GM19372 (cell line): Measurements from ENCODE around the gene LRCH1.

ENCODE experiments used
- ATAC-seq: cut with Tn5 transposase; IDR thresholded peaks from one replicate; pipeline ENCODE4 v1.9.1; 2021; ENCODE audit warnings: mild to moderate bottlenecking, low read depth, moderate library complexity; ENCODE audit not compliant: unreplicated experiment

The LRCH1 gene

DNA sequence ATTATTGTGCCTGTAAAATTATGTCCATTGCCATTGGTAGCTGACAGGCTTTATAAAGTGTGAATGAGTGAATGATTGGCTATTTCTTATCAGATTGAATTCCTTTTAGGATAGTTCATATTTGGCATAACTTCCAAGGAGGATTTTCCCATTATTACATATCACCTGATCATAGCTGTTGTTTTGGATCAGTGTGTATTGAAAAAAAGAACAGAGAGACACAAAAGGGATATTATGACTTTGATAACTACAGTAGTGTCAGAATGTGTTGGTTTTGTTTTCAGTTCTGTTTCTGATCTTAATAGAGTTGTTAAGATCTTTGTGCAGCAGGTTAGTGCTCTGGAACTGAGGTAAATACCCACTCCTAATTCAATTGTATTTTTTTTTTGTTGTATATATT is 103.8 kb downstream of the LRCH1 start:
- peak; percentile 89 for ATAC-seq

DNA sequence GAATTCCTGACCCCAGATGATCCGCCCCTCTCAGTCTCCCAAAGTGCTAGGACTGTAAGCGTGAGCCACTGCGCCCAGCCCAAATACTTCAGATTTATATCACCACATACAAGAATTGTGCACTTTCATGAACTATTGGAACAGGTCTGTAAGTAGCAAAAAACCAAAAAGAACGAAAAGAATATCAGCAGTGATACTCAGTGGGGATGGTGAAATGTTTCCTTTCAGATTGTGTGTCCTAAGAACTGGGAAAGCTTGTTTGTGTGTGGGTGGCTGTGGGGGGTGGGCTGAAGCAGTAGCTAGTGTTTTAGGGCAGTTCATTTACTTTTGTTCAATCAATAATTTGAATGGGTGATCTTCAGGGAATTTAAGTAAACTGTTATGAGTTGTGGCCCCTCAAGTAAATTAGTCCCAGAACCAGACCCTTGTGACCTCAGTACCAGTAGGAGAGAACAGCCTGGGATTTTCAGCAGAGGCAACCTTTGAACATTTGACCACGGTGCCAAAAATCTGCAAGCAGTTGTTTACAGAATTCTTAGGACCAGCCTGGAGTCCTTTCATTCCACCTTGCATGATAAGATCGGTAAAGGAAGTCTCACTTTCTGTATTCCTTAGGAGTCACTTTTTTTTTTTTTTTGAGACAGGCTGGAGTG is 106.6 kb downstream of the LRCH1 start:
- ATAC-seq, result no peak

DNA sequence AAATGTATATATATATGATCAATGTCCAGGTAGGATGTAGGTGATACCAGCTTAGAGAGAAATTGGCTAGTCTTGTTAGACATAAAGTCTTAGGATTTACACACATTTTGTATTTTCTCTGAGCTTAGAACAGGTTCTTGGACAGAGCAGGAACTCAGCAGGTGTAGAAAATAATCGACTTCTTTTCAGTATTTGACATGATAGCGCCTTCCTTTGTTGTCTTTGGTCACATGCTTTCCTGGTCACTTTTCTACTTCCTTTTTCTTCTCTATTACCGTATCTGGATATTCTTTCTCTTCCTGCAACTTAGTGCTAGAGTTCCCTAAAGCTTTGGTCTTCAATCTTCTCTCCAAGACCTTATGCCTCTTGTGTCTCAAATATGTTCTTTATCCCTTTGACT is 107.4 kb downstream of the LRCH1 start:
- no peak for ATAC-seq

DNA sequence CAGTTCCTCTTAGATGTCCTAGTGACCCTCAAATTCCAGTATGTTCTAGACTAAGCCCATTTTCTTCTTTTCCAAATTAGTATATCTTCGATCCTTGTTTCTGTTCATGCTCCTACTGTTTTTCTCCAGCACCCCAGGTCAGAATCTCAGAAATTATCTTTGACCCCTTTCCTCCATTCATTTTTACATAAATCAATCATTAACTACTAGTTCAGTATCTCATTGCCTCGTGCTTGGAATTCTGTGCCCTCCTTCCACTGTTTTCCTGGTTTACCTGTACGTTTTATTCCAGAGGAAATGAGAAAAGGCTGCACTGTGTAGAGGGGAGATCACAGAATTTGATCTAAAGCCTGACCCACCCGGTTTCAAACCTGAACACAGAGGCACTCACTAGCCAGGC is 107.9 kb downstream of the LRCH1 start:
- ATAC-seq, result no peak

DNA sequence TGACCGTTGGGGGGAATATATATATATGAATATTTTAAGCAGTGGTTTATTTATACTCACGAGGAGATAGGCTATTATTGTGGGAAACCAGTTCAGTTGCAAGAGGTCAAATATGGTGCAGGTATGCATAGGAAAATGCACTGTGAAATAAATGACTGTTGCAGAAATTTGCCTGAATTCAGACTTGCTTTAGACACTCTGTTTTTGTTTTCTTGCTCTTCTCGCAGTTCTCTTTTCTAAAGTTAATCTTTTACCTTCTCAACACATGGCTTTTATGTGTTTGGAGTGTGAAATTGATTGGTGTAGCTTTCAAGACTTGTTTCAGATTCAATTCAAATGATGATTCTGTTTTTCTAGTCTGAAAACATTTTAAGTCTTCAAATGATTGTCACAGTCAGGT is 109.7 kb downstream of the LRCH1 start:
- peak; percentile 60 for ATAC-seq

DNA sequence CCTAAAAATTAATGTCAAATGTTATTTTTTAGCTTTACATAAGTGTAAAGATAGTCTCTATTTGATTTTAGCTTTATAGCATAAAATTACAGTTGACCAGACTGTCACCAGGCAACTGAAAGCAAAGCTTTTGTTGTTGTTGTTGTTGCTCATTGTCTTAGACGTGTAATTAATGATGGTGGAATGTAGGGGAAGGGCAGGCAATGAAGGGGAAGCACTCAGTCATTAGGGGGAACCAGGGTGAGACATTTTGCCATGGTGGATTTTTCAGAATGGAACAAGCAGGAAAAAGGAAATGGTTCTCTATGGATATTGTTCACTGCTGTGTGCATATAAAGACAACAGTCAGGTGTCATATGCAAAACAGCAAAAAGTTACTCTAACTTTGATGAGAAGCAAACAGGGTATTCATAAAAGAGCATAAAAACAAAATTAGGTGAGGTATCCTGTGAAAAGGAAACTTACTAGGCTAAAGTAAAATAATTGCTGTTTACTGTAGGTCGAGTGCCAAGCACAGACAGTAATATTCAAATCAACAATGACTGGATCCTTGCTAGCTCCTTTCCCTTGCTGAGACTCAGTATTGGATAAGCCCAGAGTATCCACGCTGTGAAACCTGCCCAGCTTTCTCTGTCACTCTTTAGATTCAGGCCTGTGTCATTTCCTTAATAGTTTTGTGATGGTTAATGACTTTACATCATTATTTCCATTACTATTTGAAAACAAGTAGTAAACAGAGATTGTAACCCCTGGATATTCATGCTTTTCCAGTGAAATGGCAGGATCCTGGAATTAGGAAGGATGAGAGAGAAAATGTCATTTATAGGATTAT is 110.5 kb downstream of the LRCH1 start:
- no peak for ATAC-seq

DNA sequence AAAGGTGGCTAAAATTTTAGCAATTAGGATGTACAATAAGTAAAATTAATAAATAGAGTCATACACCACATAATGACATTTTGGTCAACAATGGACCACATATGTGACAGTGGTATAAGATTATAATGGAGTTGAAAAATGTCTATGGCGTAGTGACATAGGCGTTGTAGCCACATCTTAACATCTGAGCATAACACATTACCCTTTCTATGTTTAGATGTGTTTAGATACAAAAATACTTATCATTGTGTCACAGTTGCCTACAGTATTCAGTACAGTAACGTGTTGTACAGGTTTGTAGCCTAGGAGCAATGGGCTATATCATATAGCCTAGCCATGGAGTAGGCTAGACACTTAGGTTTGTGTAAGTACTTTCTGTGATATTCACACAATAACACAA is 111.2 kb downstream of the LRCH1 start:
- ATAC-seq, result no peak

DNA sequence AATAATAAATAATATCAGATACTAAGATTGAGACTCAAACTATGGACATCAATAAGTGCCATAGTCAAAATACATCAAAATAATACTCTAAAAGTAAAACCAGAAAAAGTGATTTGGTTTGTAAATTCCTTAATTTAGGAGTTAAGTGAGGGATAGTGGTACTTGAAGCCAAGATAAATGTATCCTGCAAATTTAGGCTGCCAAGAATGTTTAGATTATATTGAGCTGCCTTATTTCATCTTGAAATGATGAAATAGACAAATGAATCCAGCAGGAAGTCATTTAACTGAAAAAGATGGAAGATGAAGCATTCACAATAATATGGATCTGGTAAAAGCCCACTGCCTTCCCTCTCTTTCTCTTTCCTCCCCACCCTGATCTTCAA is 112.3 kb downstream of the LRCH1 start:
- no peak for ATAC-seq

DNA sequence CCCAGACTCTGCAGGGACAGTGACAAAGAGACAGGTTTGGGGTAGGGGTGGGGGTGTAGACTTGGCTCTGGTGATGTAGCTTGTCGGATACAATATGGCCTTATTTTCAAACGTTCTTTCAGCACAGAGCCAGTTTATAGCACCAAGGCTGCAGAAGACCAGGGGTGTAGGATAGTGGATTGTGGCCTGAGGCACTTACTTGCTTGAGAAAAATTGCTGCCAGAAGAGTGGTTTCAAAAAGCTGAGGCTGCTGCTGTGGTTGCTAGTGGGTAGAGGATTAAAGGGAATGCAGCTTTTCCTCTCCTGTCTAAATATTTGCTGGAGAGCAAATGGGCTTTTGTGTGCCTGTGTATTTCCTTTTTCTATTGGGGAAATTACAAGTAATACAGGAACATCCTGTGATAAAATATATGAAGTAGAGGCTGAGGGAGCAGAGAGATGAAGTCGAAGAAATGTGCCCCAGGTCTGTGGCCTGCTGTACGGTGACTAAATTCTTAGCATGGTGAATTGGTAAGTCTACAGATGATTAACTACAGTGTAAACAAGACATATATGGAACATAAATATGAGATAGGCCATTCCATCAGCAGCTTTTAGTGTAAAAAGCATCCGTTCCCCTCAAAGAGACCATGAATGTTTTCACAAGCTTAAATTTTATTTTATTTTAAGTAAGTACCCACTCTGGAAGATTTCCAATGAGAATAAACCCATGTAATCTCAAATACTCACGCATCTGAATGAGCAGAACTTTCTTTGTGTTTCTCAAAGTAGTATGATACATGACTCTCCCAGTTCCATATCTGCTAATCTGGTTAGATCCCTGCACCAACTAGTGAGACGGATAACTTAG is 112.9 kb downstream of the LRCH1 start:
- no peak for ATAC-seq

DNA sequence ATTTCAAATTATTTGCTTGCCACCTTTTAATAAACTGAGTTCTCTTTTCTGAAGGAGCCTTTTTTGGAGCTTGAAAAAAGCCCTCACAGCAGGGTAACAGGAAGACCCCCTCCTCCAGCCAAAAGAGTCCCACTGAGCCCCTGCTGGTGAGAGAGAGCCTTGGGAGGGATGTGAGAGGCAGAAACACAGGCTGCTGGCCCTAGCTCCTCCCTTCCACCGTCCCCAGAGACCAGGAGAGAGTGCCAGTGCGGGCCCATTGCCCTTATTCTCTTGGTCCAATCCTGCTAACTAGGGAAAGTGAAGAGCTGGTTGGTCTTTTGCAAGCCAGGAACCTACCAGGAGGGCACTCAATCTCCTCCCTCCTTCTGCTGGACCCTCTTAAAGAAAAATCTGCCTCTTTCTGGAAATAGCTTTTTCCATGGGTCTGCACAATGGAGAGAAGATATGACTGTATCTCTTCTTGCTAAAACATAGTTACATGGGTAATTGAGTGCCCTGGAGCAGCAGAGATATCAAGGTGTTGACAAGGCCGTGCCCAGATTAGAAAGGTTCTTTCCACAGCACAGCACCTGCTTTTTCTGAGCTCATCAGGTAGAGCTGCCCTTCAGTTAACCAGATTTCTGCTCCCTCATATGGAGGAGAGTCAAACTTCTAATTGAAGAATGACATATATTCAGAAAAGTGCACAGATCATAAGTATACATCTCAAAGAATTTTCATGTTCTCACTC is 113.9 kb downstream of the LRCH1 start:
- no peak for ATAC-seq

DNA sequence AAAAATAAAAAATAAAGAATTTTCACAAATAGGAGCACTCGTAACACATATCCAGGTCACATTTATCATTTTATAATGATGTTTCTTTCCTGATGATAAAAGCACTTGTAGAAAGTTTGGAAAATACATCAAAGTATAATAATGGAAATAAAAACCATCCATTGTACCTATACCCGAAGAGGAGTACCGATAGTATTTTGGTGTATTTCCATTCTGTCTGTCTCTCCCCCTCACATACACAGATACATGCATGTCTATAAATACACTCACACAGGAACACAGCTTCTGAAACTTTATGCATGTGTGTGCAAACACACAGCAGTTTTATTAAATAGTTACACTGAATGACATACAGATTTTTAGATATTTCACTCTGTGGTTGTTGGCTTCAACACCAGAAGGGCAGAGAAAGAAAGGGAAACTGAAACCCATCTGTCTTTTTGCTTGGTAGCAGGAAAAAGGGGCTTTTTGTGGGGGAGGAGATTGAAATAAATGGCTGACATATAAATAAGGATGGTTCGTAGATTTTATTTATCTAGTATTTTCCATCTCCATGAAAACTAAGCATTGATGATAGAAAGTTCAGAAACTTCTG is 114.8 kb downstream of the LRCH1 start:
- ATAC-seq, result peak; percentile 56

DNA sequence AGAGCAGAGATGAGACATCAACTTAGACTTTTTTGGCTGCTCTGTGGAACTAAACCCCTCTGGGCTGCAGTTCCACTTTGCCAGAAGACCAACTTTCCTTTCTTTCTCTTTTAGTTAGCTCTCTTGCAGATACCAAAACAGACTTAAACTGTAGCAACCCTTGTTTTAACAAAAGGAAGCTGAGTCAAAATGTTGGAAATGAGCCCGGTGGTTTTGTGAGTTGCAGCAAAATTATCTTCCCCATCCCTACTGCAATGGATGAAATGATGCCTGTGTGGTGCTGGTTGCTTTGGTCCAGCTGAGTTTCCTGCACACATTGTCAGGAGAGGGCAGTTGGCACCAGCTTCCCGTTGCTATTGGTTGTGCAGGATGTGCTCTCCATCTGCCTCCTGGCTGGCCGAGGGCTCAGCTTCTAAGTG is 115.3 kb downstream of the LRCH1 start:
- ATAC-seq, result peak; percentile 21

DNA sequence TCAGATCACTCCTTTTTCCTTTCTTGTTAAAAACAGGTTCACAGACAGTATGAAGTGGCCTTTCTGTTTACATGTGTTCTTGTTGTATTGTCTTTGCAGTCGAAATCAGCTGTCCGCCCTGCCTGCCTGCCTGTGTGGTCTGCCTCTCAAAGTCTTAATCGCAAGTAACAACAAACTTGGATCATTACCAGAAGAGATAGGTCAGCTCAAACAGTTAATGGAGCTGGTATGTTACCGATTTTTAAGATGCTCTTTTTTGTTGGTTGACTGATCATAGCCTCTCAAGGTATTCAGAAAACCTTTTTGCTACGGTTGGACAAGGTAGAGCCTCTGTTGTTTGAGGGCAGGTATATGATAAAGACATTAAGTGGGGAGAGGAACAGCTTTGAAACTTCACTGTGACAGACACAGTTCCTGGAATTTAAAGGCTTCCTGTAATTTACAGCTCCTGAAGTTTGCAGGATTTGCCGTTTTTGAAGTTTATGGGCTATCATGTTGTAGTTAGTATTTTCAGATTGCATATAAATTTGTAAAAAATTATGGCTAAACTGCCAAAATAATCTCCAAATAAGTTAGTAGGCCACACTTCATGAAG is 116.1 kb downstream of the LRCH1 start:
- ATAC-seq, result no peak

DNA sequence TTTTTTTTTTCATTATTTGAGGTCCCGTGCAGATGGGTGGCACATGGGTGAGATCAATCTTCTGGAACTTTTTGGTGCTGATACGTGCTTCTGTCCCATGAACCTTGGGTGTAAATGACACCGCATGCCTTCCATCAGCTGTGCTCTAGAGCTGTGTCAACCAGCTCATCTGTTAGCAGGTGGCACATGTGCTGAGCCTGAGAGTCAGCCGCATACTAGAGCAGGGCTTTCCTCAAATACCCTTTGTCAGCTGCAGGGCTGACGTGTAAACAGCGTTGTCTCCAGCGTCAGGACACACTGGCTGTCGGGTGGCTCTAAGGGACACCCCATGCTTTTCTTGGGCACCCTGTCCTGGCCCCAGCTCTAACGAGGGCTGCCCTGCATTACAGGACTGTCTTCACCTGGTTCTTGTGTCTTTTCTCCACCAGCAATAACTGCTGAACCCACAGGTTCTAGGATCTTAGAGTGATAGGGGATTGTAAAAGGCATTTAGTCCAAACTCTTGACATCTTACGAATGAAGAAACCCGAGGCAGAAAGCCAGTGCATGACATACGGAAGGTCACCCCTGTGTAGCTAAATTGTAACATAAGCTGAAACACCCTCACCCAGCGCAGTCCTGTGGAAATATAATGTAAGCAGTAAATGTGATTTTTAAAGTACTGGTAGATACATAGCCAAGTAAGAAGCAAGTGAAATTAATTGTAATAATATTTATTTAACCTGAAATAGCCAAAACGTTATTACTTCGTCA is 119.5 kb downstream of the LRCH1 start:
- no peak for ATAC-seq

DNA sequence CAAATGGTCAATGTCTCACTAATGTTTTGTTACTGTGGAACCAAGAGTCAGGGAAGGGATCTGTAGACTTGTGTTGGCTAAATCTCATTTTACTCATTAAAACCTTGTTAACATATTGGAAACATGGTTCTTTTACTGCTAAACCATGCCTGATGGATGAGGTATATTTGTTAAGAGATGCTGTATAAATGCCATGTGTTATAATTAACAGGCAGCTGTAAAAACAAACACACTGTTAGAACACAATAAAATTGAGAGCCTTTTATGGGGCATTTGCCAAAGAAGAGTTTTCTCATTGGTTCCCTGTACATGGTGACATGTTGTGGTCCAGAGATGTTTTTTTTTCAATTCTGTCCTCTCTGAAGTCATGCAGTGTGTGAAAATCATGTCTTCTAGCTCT is 122.0 kb downstream of the LRCH1 start:
- ATAC-seq, result no peak

DNA sequence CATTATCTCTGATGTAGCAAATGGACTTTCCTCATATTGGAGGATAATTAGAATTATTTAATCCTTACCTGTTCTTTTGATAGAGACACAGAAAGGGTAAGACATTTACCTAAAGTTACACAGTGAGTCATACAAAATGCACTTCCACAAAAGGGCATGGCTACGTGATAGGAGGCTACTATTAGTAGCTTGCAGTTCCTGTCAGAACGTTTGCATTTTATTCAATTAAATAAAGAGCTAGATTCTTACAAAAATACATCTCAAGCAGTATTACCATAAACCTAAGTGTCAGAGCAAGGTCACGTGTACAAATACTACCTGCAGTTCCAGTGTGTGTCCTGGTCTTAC is 123.4 kb downstream of the LRCH1 start:
- no peak for ATAC-seq

DNA sequence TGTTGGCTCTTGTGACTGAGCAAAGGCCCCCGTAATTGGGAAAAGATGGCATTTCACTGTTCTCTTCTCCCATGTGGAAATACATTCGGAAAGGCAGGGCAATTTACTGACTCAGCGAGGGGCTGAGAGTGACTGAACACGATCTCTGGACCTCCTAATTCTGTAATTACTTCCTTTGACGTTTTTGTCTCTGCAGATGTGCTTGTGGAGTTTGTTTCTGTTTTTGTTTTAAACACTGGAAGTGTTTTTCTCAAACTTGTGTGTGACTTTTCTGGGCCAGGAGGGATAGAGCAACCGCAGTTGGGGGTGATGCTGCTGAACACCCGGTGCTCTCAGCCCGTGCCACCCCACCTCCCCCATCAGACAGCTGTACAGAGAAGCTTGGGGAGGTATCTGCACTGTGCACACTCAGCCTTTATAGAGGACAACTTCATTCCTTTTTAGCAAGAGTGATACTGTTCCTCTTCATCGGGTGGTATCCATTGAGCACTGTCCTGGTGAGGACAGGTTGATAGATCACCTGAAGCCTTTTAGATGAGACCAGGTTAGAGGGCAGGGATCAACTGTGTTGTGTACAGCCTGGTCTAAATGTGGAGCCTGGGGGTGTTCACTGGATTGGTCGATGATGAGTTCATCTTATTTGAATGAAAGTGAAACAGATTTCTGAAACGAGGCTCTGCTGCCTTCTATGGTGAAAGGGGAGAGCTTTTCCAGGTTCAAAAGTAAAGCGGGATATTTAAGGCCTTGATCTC is 126.6 kb downstream of the LRCH1 start:
- peak; percentile 93 for ATAC-seq

DNA sequence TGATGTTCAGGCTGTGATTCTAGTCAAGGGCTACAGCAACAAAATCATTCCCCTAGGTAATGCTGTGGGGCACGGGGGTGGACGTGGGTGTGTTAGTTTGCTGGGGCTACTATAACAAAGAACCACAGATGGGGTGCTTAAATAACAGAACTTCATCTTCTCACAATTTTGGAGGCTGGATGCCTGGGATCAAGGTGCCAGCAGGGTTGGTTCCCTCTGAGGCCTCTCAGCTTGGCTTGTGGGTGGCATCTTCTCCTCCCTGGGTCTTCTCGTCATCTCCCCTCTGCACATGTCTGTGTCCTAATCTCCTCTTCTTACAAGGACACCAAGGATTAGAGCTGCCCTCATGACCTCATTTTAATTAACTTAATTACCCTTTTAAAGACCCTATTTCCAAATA is 129.0 kb downstream of the LRCH1 start:
- no peak for ATAC-seq

DNA sequence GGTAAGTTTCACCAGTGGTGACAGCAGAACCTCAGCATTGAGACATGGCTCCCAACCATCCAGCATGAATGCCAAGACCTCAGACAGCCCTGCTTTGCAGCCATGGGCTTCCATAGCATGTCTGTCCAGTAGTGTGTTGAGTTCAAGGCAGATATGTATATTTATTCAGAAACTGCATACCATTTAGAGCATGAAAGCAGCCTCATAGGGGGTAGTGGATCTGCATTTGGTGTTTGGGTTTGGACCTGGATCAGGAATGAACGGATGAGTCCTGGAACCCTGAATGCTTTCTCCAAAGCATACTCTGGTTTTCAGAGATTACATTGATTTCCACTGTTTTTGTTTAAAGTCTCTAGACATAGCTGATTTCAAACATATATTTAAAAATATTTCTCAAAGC is 129.7 kb downstream of the LRCH1 start:
- no peak for ATAC-seq
